Measurements from ENCODE around the gene FTO.

Gene FTO

GRCh38 chr16:53745753-53746266 lies 41.9 kb downstream of the FTO start:
- no peak overlapping the region for H3K27ac ChIP-seq
- no peak overlapping the region for H3K4me2 ChIP-seq (ENCODE audit: low read length)
- H3K9me3 ChIP-seq (ENCODE audit: control insufficient read depth, low read length): no peaks in the 10 kb centered on the region
- H3K27me3 ChIP-seq (ENCODE audit: control insufficient read depth, insufficient read depth, low read length): no peaks in the 10 kb centered on the region
- H2AFZ ChIP-seq: no peak overlapping the region
- peaks cover 3% of the 10 kb centered on the region for H3K4me1 ChIP-seq
- H3K9ac ChIP-seq: no peak overlapping the region
- TF ChIP-seq CTCF (IDR thresholded peaks at IDR 0.05): no peak
- peaks cover 46% of the 10 kb centered on the region for H3K79me2 ChIP-seq
- H3K36me3 ChIP-seq (ENCODE audit: control insufficient read depth, insufficient read depth, low read length): no peaks in the 10 kb centered on the region
- H3K4me3 ChIP-seq (ENCODE audit: low read depth, low read length): no peak overlapping the region

GRCh38 chr16:53752560-53752959 lies 48.6 kb downstream of the FTO start:
- no peak for TF ChIP-seq CTCF (IDR thresholded peaks at IDR 0.05)
- H3K4me3 ChIP-seq (ENCODE audit: low read depth, low read length): no peak overlapping the region
- H3K36me3 ChIP-seq (ENCODE audit: control insufficient read depth, insufficient read depth, low read length): no peaks in the 10 kb centered on the region
- H3K79me2 ChIP-seq: peaks cover 23% of the 10 kb centered on the region
- no peak overlapping the region for H2AFZ ChIP-seq
- H3K9ac ChIP-seq: no peak overlapping the region
- no peak overlapping the region for H3K4me2 ChIP-seq (ENCODE audit: low read length)
- no peak overlapping the region for H3K27ac ChIP-seq
- H3K27me3 ChIP-seq (ENCODE audit: control insufficient read depth, insufficient read depth, low read length): no peaks in the 10 kb centered on the region
- H3K4me1 ChIP-seq: peaks cover 14% of the 10 kb centered on the region
- H3K9me3 ChIP-seq (ENCODE audit: control insufficient read depth, low read length): no peaks in the 10 kb centered on the region

- H2AFZ ChIP-seq: no peak overlapping the region
- no peaks in the 10 kb centered on the region for H3K9me3 ChIP-seq (ENCODE audit: control insufficient read depth, low read length)
- H3K4me2 ChIP-seq (ENCODE audit: low read length): no peak overlapping the region
- H3K4me3 ChIP-seq (ENCODE audit: low read depth, low read length): no peak overlapping the region
- H3K27me3 ChIP-seq (ENCODE audit: control insufficient read depth, insufficient read depth, low read length): no peaks in the 10 kb centered on the region
- H3K27ac ChIP-seq: no peak overlapping the region
- H3K36me3 ChIP-seq (ENCODE audit: control insufficient read depth, insufficient read depth, low read length): no peaks in the 10 kb centered on the region
- peaks cover 22% of the 10 kb centered on the region for H3K79me2 ChIP-seq
- no peak for TF ChIP-seq CTCF (IDR thresholded peaks at IDR 0.05)
- peaks cover 14% of the 10 kb centered on the region for H3K4me1 ChIP-seq
- H3K9ac ChIP-seq: no peak overlapping the region
These were observed 49.5 kb downstream of the FTO start for GRCh38 chr16:53753431-53753830.

GRCh38 chr16:53755026-53755910 lies 51.3 kb downstream of the FTO start:
- H3K9ac ChIP-seq: no peak overlapping the region
- no peak overlapping the region for H3K4me2 ChIP-seq (ENCODE audit: low read length)
- H3K4me1 ChIP-seq: peaks cover 14% of the 10 kb centered on the region
- no peak overlapping the region for H2AFZ ChIP-seq
- no peaks in the 10 kb centered on the region for H3K9me3 ChIP-seq (ENCODE audit: control insufficient read depth, low read length)
- no peaks in the 10 kb centered on the region for H3K27me3 ChIP-seq (ENCODE audit: control insufficient read depth, insufficient read depth, low read length)
- no peak overlapping the region for H3K27ac ChIP-seq
- peaks cover 19% of the 10 kb centered on the region for H3K79me2 ChIP-seq
- no peaks in the 10 kb centered on the region for H3K36me3 ChIP-seq (ENCODE audit: control insufficient read depth, insufficient read depth, low read length)
- TF ChIP-seq CTCF (IDR thresholded peaks at IDR 0.05): no peak
- no peak overlapping the region for H3K4me3 ChIP-seq (ENCODE audit: low read depth, low read length)

Measured in parathyroid adenoma (tissue), 2 donors.